ENCODE results near the gene TDG. TPM values are rescaled to one million over a fixed set of nuclear protein-coding genes. Genes with fewer than 3 reads are reported as not detected.
A peak's percentile ranks its signal among the peaks of the same experiment; 100 is the strongest.

Gene TDG
- polyA plus RNA-seq, 1 donor (not counting 4 experiments of a cell fraction or from before 2014, with no cell fraction given), result 35.6 TPM

DNA sequence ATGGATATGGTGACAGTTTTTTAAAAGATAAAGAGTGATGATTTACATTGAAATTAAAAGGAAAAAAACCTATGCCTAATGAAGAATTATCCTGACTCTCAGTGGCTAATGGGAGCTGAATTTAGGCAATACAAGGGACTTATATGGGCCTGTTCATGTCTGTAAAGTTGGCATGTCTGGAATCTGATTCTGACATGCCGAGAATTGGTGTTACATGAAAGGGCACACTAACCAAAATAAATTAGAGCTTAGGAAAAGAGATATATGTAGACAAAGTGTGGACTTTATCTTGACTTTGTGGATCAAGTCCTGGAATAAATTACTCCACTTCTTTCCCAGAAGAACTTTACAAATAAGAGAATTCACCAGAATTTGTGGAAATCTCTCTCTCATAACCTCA lies 1.1 kb downstream of the TDG start:
- H3K4me1 ChIP-seq (ENCODE audit: control insufficient read depth, extremely low read depth, insufficient read depth, low read length), result peaks cover 29% of the 10 kb centered on the region
- FAIRE-seq, result no peak
- H4K20me1 ChIP-seq (ENCODE audit: control insufficient read depth, extremely low read depth, insufficient read depth, low read length), result peaks cover 7% of the 10 kb centered on the region
- H3K9ac ChIP-seq (ENCODE audit: control insufficient read depth, extremely low read depth, insufficient read depth, low read length), result peak overlapping the region; percentile 94
- H2AFZ ChIP-seq (ENCODE audit: control insufficient read depth, low read length), result no peak overlapping the region
- H3K27ac ChIP-seq (ENCODE audit: control insufficient read depth, insufficient read depth, low read length), result peak overlapping the region; percentile 90
- TF ChIP-seq CTCF (optimal IDR thresholded peaks at IDR 0.05 in 1 of 3, IDR thresholded peaks at IDR 0.05 in 1 of 3, conservative IDR thresholded peaks at IDR 0.05 in 1 of 3; ENCODE audit: extremely low read depth in 1 of 3, insufficient read depth in 2 of 3, low read length in 3 of 3) (no peak), EZH2 (IDR thresholded peaks at IDR 0.05; ENCODE audit: low read length) (no peak)
- dilution Hi-C loops (cut with MboI; ENCODE audit: extremely low pct_ligation_motif_present, low sequenced_read_pairs), result no loop called here
- H3K4me3 ChIP-seq (ENCODE audit: control insufficient read depth in 2 of 3, extremely low read depth in 1 of 3, insufficient read depth in 2 of 3, low read depth in 1 of 3, low read length in 3 of 3), result peak overlapping the region; percentile 68 to 99 (median 80)
- no peaks in the 10 kb centered on the region for H3K9me3 ChIP-seq (ENCODE audit: control insufficient read depth, low read depth, low read length)
- H3K4me2 ChIP-seq (ENCODE audit: control insufficient read depth, extremely low read depth, insufficient read depth, low read depth, low read length), result peak overlapping the region; percentile 97
- no peak for DNase-seq (ENCODE audit: low read depth, low spot score)
- peaks cover 1 to 9% of the 10 kb centered on the region in 2 experiments for H3K36me3 ChIP-seq (ENCODE audit: control insufficient read depth in 2 of 2, extremely low read depth in 1 of 2, insufficient read depth in 2 of 2, low read length in 2 of 2)
- H3K79me2 ChIP-seq (ENCODE audit: control insufficient read depth, insufficient read depth, low read length), result peaks cover 81% of the 10 kb centered on the region
- H3K27me3 ChIP-seq (ENCODE audit: control insufficient read depth, extremely low read depth, insufficient read depth, low read length), result no peaks in the 10 kb centered on the region
- H3K9me1 ChIP-seq (ENCODE audit: control insufficient read depth, extremely low read depth, insufficient read depth, low read length), result no peaks in the 10 kb centered on the region

GRCh38 chr12:103969391-103969790 lies 3.7 kb downstream of the TDG start:
- Histone ChIP-seq H3K36me3 (ENCODE audit: control insufficient read depth in 2 of 2, extremely low read depth in 1 of 2, insufficient read depth in 2 of 2, low read length in 2 of 2) (peaks cover 5 to 9% of the 10 kb centered on the region in 2 experiments), H3K4me2 (ENCODE audit: control insufficient read depth, extremely low read depth, insufficient read depth, low read depth, low read length) (peak overlapping the region; percentile 28), H3K79me2 (ENCODE audit: control insufficient read depth, insufficient read depth, low read length) (peaks cover 96% of the 10 kb centered on the region), H3K4me1 (ENCODE audit: control insufficient read depth, extremely low read depth, insufficient read depth, low read length) (peaks cover 24% of the 10 kb centered on the region), H3K4me3 (ENCODE audit: control insufficient read depth in 2 of 3, extremely low read depth in 1 of 3, insufficient read depth in 2 of 3, low read depth in 1 of 3, low read length in 3 of 3) (no peak overlapping the region), H2AFZ (ENCODE audit: control insufficient read depth, low read length) (no peak overlapping the region), H3K27me3 (ENCODE audit: control insufficient read depth, extremely low read depth, insufficient read depth, low read length) (no peaks in the 10 kb centered on the region), H3K27ac (ENCODE audit: control insufficient read depth, insufficient read depth, low read length) (no peak overlapping the region), H3K9me1 (ENCODE audit: control insufficient read depth, extremely low read depth, insufficient read depth, low read length) (no peaks in the 10 kb centered on the region), H3K9ac (ENCODE audit: control insufficient read depth, extremely low read depth, insufficient read depth, low read length) (no peak overlapping the region), H3K9me3 (ENCODE audit: control insufficient read depth, low read depth, low read length) (no peaks in the 10 kb centered on the region), H4K20me1 (ENCODE audit: control insufficient read depth, extremely low read depth, insufficient read depth, low read length) (peaks cover 11% of the 10 kb centered on the region)
- dilution Hi-C loops (cut with MboI; ENCODE audit: extremely low pct_ligation_motif_present, low sequenced_read_pairs), result no loop called here
- FAIRE-seq, result no peak
- TF ChIP-seq CTCF (optimal IDR thresholded peaks at IDR 0.05 in 1 of 3, IDR thresholded peaks at IDR 0.05 in 1 of 3, conservative IDR thresholded peaks at IDR 0.05 in 1 of 3; ENCODE audit: extremely low read depth in 1 of 3, insufficient read depth in 2 of 3, low read length in 3 of 3) (no peak), EZH2 (IDR thresholded peaks at IDR 0.05; ENCODE audit: low read length) (no peak)
- no peak for DNase-seq (ENCODE audit: low read depth, low spot score)

Measured in keratinocyte (primary cell).